GF-D8 (cell line): ENCODE results near the gene NPIPB13.
"Not testable (repeated sequence)": the region's sequence is repeated elsewhere in the genome, so short reads cannot be mapped to it uniquely, and the experiment has no call there.

Experiments
- DNase-seq: peaks from one replicate; lab custom pipeline; 2025; lab: John Stamatoyannopoulos, UW

Gene NPIPB13

DNA sequence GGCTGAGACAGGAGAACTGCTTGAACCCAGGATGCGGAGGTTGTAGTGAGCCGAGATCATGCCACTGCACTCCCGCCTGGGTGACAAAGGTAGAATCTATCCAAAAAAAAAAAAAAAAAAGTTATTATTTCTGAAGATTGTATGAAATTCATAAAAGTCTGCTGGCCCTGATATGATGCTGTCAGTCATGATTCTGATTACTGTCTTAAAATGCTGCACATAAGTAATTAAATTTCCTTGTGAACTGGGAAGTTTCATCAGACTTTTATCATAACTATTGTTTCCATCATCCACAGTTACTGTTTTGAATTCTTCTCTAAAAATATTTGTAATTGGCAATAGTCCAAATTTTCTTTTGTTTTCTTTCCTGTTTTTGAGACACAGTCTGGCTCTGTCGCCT lies at the start of gene NPIPB13:
Gene NPIPB13, minus strand, starts transcription at position 101 of the 400 bp plus-strand sequence. CDS start 2,906 bp downstream, outside the sequence.
- DNase-seq: not testable (repeated sequence)

DNA sequence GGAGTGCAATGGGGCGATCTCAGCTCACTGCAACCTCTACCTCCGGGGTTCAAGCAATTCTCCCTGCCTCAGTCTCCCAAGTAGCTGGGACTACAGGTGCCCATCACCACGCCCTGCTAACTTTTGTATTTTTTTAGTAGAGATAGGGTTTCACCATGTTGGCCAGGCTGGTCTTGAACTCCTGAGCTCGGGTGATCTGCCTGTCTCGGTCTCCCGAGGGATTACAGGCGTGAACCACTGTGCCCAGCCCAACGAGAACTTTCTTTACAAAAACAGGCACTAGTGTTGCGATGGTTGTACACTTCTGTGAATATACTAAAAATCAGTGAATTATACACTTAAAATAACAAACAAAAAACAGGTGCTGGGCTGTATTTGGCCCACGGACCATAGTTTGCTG lies 34.1 kb upstream of the NPIPB13 start:
- not testable (repeated sequence) for DNase-seq

DNA sequence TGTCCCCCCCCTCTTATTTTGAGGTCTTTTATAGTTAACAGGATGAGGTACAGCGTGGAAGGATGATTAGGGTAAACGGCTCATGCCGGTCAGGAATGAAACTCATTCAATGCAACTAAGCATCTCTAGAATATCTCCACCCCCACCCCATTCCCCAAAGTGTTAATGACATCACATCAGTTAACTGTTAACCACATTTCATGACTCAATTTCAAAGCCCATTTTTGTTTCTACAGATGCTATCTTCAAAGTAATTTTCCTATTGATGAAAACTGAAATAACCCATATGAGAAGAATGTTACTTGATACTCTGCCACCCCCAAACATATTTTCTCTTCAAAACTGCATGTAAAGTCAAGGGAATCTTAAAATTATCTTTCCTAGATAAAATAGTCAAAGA lies 30.2 kb upstream of the NPIPB13 start:
- DNase-seq: not testable (repeated sequence)

DNA sequence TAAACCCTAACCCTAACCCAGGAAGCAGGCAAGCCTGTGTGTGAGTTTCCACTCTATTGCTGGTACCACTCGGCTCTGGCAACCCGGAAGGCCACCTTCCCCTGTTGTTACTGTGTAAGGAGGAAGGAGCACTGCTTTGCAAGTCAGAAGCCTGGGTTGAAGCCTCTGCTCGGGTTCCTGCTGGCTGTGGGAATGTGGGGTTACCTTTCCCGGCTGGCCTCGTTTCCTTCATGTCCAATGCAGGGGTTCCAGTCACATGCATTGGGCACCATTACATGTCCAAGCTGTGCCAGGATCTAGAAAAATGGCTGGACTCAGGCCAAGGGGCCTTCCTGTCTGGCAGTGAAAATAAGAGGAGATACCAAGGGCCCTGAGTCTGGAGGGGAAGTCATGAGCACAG lies 31.2 kb downstream of the NPIPB13 start:
- not testable (repeated sequence) for DNase-seq

DNA sequence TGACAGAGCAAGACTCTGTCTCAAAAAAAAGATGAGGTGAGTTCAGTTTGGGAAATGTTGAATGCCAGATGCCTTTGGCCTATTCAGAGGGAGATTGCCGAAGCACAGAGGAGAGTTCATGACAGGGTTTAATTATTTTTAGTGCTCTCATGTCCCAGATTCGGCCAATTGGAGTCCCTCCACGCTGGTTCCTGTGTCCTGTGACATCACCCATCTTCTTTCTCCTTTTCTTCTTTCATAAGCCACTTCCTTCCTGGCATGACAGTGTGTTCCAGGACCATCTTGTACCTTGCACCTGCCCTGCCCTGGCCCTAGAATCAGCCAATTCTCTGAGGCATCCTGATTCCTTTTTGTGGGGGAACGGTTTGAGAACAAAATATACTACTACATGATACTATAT lies 36.9 kb downstream of the NPIPB13 start:
- DNase-seq: not testable (repeated sequence)

DNA sequence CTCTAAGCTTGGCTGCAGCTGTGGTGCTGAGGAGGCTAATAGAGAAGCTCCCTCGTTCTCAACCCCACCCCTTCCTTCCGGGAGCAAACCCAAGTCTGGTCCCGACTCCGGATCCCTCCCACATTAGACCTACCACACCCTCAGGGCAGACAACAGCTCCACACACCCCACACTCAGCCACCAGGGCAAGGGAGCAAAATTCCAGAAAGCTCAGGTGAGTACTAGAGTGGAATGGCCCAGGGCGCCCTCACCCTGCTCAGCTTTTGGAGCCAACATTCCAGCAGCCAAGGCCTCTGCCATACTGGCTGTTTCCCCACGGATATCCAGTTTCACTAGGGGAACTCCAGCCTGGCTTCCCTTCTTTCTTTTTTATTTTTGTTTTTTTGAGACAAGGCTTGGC lies 39.2 kb downstream of the NPIPB13 start:
- not testable (repeated sequence) for DNase-seq

DNA sequence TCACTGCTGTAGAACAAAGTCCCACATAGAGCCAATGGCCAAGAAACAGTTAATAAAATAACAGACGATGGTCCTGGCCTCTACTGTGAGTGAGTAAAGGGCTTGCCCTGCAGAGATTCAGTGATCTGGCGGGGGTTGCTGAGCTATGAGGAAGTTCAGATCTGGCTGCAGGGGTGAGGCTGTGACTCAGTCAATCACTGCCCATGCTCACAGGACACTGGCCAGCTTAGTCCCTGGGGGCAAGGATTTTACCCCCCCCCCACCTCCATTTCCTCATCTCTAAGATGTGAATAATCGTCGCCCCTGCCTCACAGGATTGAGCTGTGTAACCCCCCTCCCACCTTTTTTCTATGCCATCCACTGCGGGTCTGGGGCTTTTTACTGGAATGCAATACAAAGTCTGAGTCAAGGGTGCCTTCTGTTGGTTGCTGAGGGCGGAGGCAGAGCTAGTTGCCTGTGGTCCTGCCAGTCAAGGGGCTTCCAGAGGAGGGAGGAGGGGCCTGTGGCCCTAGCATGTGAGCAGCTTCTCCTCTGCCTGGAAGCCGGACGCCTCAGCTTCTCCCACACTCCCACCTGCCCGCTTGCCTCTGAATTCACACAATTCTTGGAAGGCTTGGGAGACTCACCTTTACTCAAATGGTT lies 41.1 kb downstream of the NPIPB13 start:
- DNase-seq: not testable (repeated sequence)

DNA sequence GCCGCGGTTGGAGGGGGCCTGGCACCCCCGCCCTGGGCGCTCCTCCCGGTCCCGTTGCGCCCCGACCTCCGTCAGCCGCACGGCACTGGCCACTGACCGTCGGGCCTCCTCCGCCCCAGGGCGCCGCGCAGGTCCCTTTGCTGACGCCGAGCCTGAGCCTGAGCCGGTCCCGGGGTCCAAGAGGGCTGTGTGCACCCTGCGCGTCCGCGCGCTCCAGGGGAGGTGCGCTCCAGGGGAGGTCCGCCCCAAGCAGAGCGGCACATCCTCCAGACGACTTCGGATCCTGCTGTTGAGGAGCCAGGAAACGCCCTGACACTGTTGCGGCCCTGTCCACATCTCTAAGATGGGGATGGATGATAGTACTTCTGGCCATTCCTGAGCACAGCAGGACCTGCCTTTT lies 42.0 kb downstream of the NPIPB13 start:
- not testable (repeated sequence) for DNase-seq

DNA sequence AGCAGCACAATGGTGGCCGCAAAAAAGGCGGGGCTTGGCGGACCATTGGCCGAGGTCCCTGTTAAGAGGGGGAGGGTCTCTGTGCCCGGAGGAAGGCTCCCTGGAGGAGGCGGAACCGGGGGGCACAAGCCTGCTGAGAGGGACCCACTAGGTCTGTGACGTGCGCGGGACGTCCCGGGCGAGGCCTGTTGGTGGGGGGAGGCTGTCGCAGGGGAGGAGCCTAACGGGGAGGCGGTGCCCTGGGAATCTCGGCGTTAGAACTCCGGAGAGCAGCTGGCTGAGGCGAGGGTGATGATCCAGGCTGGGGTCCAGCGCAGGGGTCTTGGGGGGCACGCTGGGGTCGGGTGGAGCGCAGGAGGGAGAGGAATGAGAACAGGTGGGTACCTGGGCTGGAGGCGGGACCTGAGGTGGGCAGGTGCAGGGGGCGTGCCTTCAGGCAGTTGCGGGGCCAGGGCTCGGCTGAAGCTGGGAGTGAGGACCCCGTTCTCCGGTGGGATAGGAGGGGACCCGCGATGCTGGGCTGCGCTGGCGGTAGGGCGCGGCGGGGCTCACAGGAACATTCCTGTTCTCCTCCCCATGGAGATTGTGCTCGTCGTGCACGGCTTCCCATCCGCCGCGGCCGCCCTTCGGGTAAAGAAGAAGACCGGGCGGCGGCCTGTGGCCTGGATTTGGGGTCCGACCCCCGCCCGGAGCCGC lies 42.6 kb downstream of the NPIPB13 start:
- not testable (repeated sequence) for DNase-seq

DNA sequence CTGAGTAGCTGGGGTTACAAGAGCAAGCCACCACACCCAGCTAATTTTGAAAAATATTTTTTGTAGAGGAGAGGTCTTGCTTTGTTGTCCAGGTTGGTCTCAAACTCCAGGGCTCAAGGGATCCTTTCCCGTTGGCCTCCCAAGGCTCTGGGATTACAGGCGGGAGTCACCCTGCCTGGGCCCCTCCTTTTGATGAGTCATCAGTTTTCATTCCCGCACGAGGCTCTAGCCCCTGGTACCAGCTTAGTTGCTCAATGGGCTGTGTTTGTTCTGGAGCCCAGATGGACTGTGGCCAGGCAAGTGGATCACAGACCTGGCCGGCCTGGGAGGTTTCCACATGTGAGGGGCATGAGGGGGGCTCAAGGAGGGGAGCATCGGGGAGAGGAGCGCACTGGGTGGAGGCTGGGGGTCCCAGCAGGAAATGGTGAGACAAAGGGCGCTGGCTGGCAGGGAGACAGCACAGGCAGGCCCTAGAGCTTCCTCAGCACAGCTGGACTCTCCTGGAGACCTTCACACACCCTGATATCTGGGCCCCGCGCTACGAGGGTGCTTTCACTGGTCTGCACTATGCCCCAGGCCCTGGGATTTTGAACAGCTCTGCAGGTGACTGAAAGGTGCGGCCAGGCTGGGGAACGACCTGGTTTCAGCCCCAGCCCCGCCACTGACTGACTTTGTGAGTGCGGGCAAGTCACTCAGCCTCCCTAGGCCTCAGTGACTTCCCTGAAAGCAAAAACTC lies 48.5 kb downstream of the NPIPB13 start:
- not testable (repeated sequence) for DNase-seq

DNA sequence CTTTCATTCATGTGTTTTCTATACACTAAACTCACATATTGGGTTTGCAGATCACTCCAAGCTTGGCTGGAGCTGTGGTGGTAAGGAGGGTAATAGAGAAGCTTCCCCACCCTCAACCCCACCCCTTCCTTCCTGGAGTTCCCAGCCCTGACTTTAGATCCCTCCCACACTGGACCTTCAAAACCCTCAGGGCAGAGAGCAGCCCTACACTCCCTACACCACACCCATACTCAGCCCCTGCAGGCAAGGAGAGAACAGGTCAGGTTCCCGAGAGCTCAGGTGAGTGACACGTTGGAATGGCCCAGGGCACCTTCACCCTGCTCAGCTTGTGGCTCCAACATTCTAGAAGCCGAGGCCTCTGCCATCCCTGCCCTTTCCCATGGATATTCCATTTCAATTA lies 49.2 kb downstream of the NPIPB13 start, which contains the start of gene SULT1A3:
Gene SULT1A3, plus strand, starts transcription at position 207 of the 400 bp plus-strand sequence. CDS start 1,474 bp downstream, outside the sequence.
- not testable (repeated sequence) for DNase-seq
